HG03439 (cell line): ENCODE results near the gene PARP3.

Source experiments
- ATAC-seq: cut with Tn5 transposase; IDR thresholded peaks from one replicate; pipeline ENCODE4 v1.9.1; 2021; ENCODE audit warnings: mild to moderate bottlenecking, moderate library complexity; ENCODE audit not compliant: unreplicated experiment

Gene PARP3

GRCh38 chr3:51947215-51947900 lies 5.2 kb downstream of the PARP3 start:
- ATAC-seq: no peak

- ATAC-seq: no peak
Observed at GRCh38 chr3:51948016-51948580, 5.9 kb downstream of the PARP3 start.

- ATAC-seq: no peak
Observed at GRCh38 chr3:51949121-51949520, 7.0 kb downstream of the PARP3 start.

GRCh38 chr3:51950899-51951298 lies 8.7 kb downstream of the PARP3 start:
- ATAC-seq: no peak

- ATAC-seq: no peak
Observed at GRCh38 chr3:51953445-51953844, 11.3 kb downstream of the PARP3 start.

- no peak for ATAC-seq
Observed at GRCh38 chr3:51954105-51954504, 11.9 kb downstream of the PARP3 start.

GRCh38 chr3:51954713-51955112 lies 12.6 kb downstream of the PARP3 start:
- no peak for ATAC-seq

- ATAC-seq: no peak
Observed at GRCh38 chr3:51955175-51955892, 13.2 kb downstream of the PARP3 start, which contains the start of gene GPR62. Gene GPR62 (plus strand): TSS chr3:51955381. CDS start chr3:51955653, 272 bp downstream.

GRCh38 chr3:51955893-51956770 lies 14.0 kb downstream of the PARP3 start:
- ATAC-seq: no peak

GRCh38 chr3:51957520-51958205 lies 15.5 kb downstream of the PARP3 start:
- no peak for ATAC-seq

- no peak for ATAC-seq
Observed at GRCh38 chr3:51958603-51959521, 16.7 kb downstream of the PARP3 start.

GRCh38 chr3:51959651-51960050 lies 17.5 kb downstream of the PARP3 start:
- no peak for ATAC-seq

GRCh38 chr3:51960386-51960785 lies 18.2 kb downstream of the PARP3 start:
- no peak for ATAC-seq

GRCh38 chr3:51961011-51961410 lies 18.8 kb downstream of the PARP3 start:
- ATAC-seq: no peak

- no peak for ATAC-seq
Observed at GRCh38 chr3:51961602-51962569, 19.7 kb downstream of the PARP3 start.

GRCh38 chr3:51962854-51963530 lies 20.8 kb downstream of the PARP3 start:
- no peak for ATAC-seq

- no peak for ATAC-seq
Observed at GRCh38 chr3:51963951-51964451, 21.8 kb downstream of the PARP3 start.

GRCh38 chr3:51964521-51964920 lies 22.4 kb downstream of the PARP3 start:
- no peak for ATAC-seq
